HAP-1 (cell line): ENCODE measurements around the gene OAS3.
"Not testable (repeated sequence)": the region's sequence is repeated elsewhere in the genome, so short reads cannot be mapped to it uniquely, and the experiment has no call there.

ENCODE experiments used
- DNase-seq, 2 experiments: peaks; one replicate each; pipeline ENCODE4 v3.0.0-alpha.2; 2016 to 2020; ENCODE audit warnings: low spot score in 2 of 2
- H3K27me3 ChIP-seq: fragments of 250-450 bp; sonication (Bioruptor Pico); 2 replicates; pipeline ENCODE4 v1.5.1; 2020; ENCODE audit warnings: low read depth, mild to moderate bottlenecking, moderate library complexity
- H3K36me3 ChIP-seq: fragments of 250-450 bp; sonication (Bioruptor Pico); replicated peaks from 2 replicates; pipeline ENCODE4 v1.5.1; 2020; ENCODE audit warnings: mild to moderate bottlenecking
- H3K4me1 ChIP-seq: fragments of 250-450 bp; sonication (Bioruptor Pico); 2 replicates; pipeline ENCODE4 v1.5.1; 2020; ENCODE audit warnings: mild to moderate bottlenecking
- H3K4me3 ChIP-seq: fragments of 250-450 bp; sonication (Bioruptor Pico); 2 replicates; pipeline ENCODE4 v1.5.1; 2020; ENCODE audit warnings: mild to moderate bottlenecking, moderate library complexity
- H3K9me3 ChIP-seq: fragments of 250-450 bp; sonication (Bioruptor Pico); 2 replicates; pipeline ENCODE4 v1.5.1; 2020; ENCODE audit warnings: mild to moderate bottlenecking, moderate library complexity
- in situ Hi-C: fragments of 300-500 bp; cut with MboI; formaldehyde crosslinking; loops from 3 replicates; pipeline ENCODE4 v1.14.3; 2020; ENCODE audit warnings: low sequenced_read_pairs, inconsistent platforms, mixed read lengths

OAS3 gene

GRCh38 chr12:112948806-112949205 lies 10.5 kb downstream of the OAS3 start:
- no peaks in the 10 kb centered on the region for H3K4me1 ChIP-seq
- peaks cover 7% of the 10 kb centered on the region; the same call in 1 of the 2 replicates for H3K36me3 ChIP-seq
- no peaks in the 10 kb centered on the region for H3K9me3 ChIP-seq
- no peak overlapping the region for H3K4me3 ChIP-seq
- H3K27me3 ChIP-seq, result no peaks in the 10 kb centered on the region
- DNase-seq, result peak in 1 of 2 experiments; percentile 2
- in situ Hi-C loops, result no loop called here

- DNase-seq, result peak in 1 of 2 experiments; percentile 6
- in situ Hi-C loops, result no loop called here
- Histone ChIP-seq H3K4me3 (no peak overlapping the region), H3K27me3 (no peaks in the 10 kb centered on the region), H3K4me1 (no peaks in the 10 kb centered on the region), H3K36me3 (peaks cover 7% of the 10 kb centered on the region; the same call in 1 of the 2 replicates), H3K9me3 (no peaks in the 10 kb centered on the region)
Measured at GRCh38 chr12:112950701-112951100, 12.4 kb downstream of the OAS3 start.

GRCh38 chr12:112957125-112957524 lies 18.9 kb downstream of the OAS3 start:
- DNase-seq, H3K27me3 ChIP-seq, H3K36me3 ChIP-seq, H3K9me3 ChIP-seq, H3K4me1 ChIP-seq, in situ Hi-C loops, H3K4me3 ChIP-seq: not testable (repeated sequence)

GRCh38 chr12:112961074-112961473 lies 22.8 kb downstream of the OAS3 start:
- Histone ChIP-seq H3K4me3 (no peak overlapping the region), H3K9me3 (no peaks in the 10 kb centered on the region), H3K27me3 (no peaks in the 10 kb centered on the region), H3K4me1 (no peaks in the 10 kb centered on the region), H3K36me3 (0 out of 2 replicates have a peak, but pooled peaks cover 15% of the 10 kb centered on the region)
- peak in 1 of 2 experiments; percentile 7 for DNase-seq
- in situ Hi-C loops, result no loop called here

GRCh38 chr12:112961536-112961935 lies 23.3 kb downstream of the OAS3 start:
- no peak for DNase-seq

GRCh38 chr12:112962561-112962960 lies 24.3 kb downstream of the OAS3 start:
- in situ Hi-C loops, result no loop called here
- no peak overlapping the region for H3K4me3 ChIP-seq
- H3K36me3 ChIP-seq, result peaks cover 19% of the 10 kb centered on the region
- no peaks in the 10 kb centered on the region for H3K4me1 ChIP-seq
- no peaks in the 10 kb centered on the region for H3K27me3 ChIP-seq
- no peak for DNase-seq
- H3K9me3 ChIP-seq, result no peaks in the 10 kb centered on the region

More at GRCh38 chr12:112961536-112961935, 23.3 kb downstream of the OAS3 start:
- Histone ChIP-seq H3K9me3 (no peaks in the 10 kb centered on the region), H3K27me3 (no peaks in the 10 kb centered on the region), H3K4me3 (no peak overlapping the region), H3K36me3 (0 out of 2 replicates have a peak, but pooled peaks cover 15% of the 10 kb centered on the region), H3K4me1 (no peaks in the 10 kb centered on the region)
- in situ Hi-C loops, result no loop called here

- Histone ChIP-seq H3K4me3 (no peak overlapping the region), H3K4me1 (no peaks in the 10 kb centered on the region), H3K36me3 (peaks cover 25% of the 10 kb centered on the region), H3K9me3 (no peaks in the 10 kb centered on the region), H3K27me3 (no peaks in the 10 kb centered on the region)
- in situ Hi-C loops, result no loop called here
- DNase-seq, result no peak
Measured at GRCh38 chr12:112963227-112963861, 25.1 kb downstream of the OAS3 start.

GRCh38 chr12:112964067-112964670 lies 25.9 kb downstream of the OAS3 start:
- Histone ChIP-seq H3K4me3 (no peak overlapping the region), H3K4me1 (no peaks in the 10 kb centered on the region)

GRCh38 chr12:112964915-112965314 lies 26.6 kb downstream of the OAS3 start:
- Histone ChIP-seq H3K9me3 (no peaks in the 10 kb centered on the region), H3K27me3 (no peaks in the 10 kb centered on the region), H3K4me3 (no peak overlapping the region), H3K4me1 (no peaks in the 10 kb centered on the region), H3K36me3 (peaks cover 31% of the 10 kb centered on the region)
- DNase-seq, result no peak
- in situ Hi-C loops, result no loop called here

More at GRCh38 chr12:112964067-112964670, 25.9 kb downstream of the OAS3 start:
- H3K9me3 ChIP-seq, result no peaks in the 10 kb centered on the region
- in situ Hi-C loops, result no loop called here
- peaks cover 31% of the 10 kb centered on the region for H3K36me3 ChIP-seq
- no peaks in the 10 kb centered on the region for H3K27me3 ChIP-seq
- no peak for DNase-seq

GRCh38 chr12:112965643-112966042 lies 27.4 kb downstream of the OAS3 start:
- in situ Hi-C loops, result no loop called here
- no peak for DNase-seq
- Histone ChIP-seq H3K27me3 (no peaks in the 10 kb centered on the region), H3K4me3 (no peak overlapping the region), H3K4me1 (no peaks in the 10 kb centered on the region), H3K9me3 (no peaks in the 10 kb centered on the region), H3K36me3 (peaks cover 36% of the 10 kb centered on the region)

- no peaks in the 10 kb centered on the region for H3K27me3 ChIP-seq
- no peaks in the 10 kb centered on the region for H3K4me1 ChIP-seq
- no peaks in the 10 kb centered on the region for H3K9me3 ChIP-seq
- DNase-seq, result no peak
- in situ Hi-C loops, result no loop called here
- H3K4me3 ChIP-seq, result no peak overlapping the region
- peaks cover 36% of the 10 kb centered on the region for H3K36me3 ChIP-seq
Measured at GRCh38 chr12:112967306-112967705, 29.0 kb downstream of the OAS3 start.

- no peak for DNase-seq
- H3K9me3 ChIP-seq, result no peaks in the 10 kb centered on the region
- H3K36me3 ChIP-seq, result peaks cover 33% of the 10 kb centered on the region
- no peaks in the 10 kb centered on the region for H3K4me1 ChIP-seq
- H3K27me3 ChIP-seq, result no peaks in the 10 kb centered on the region
- in situ Hi-C loops, result no loop called here
- H3K4me3 ChIP-seq, result no peak overlapping the region
Measured at GRCh38 chr12:112967858-112968257, 29.6 kb downstream of the OAS3 start.

- Histone ChIP-seq H3K36me3 (peaks cover 29% of the 10 kb centered on the region), H3K4me3 (no peak overlapping the region), H3K9me3 (no peaks in the 10 kb centered on the region), H3K27me3 (no peaks in the 10 kb centered on the region), H3K4me1 (no peaks in the 10 kb centered on the region)
- in situ Hi-C loops, result no loop called here
- no peak for DNase-seq
Measured at GRCh38 chr12:112969547-112970306, 31.5 kb downstream of the OAS3 start.

GRCh38 chr12:112970391-112970790 lies 32.1 kb downstream of the OAS3 start:
- Histone ChIP-seq H3K36me3 (peaks cover 24% of the 10 kb centered on the region), H3K9me3 (no peaks in the 10 kb centered on the region), H3K4me3 (no peak overlapping the region), H3K27me3 (no peaks in the 10 kb centered on the region), H3K4me1 (no peaks in the 10 kb centered on the region)
- no peak for DNase-seq
- in situ Hi-C loops, result no loop called here
